ENCODE results near the gene FMO2. TPM values are rescaled to one million over a fixed set of nuclear protein-coding genes. Genes with fewer than 3 reads are reported as not detected.

The FMO2 gene
- polyA plus RNA-seq, 3 donors, result not detected

- no peak overlapping the region for H3K27ac Mint-ChIP-seq
- Histone ChIP-seq H3K27me3 (ENCODE audit: control insufficient read depth in 2 of 2, insufficient read depth in 2 of 2, low read length in 2 of 2) (no peaks in the 10 kb centered on the region), H3K9ac (ENCODE audit: insufficient read depth, low read length, poor library complexity, severe bottlenecking) (no peak overlapping the region), H3K79me2 (ENCODE audit: insufficient read depth, low read length) (no peaks in the 10 kb centered on the region), H3K4me1 (ENCODE audit: control insufficient read depth in 1 of 2, insufficient read depth in 2 of 2, low read length in 2 of 2) (peaks cover 10 to 11% of the 10 kb centered on the region in 2 donors), H3K27ac (ENCODE audit: low read depth in 1 of 2, low read length in 2 of 2) (no peak overlapping the region), H3K36me3 (replicated peaks in 1 of 2; ENCODE audit: control insufficient read depth in 1 of 2, insufficient read depth in 2 of 2, low read length in 2 of 2) (no peaks in the 10 kb centered on the region), H4K20me1 (ENCODE audit: insufficient read depth, low read length) (no peaks in the 10 kb centered on the region), H2AFZ (ENCODE audit: insufficient read depth, low read depth, low read length, poor library complexity, severe bottlenecking) (no peak overlapping the region), H3K4me2 (replicated peaks; ENCODE audit: extremely low read depth, low read length, poor library complexity, severe bottlenecking) (no peak overlapping the region), H3K4me3 (replicated peaks in 1 of 3; ENCODE audit: low read depth in 2 of 3, low read length in 3 of 3) (no peak overlapping the region), H3K9me3 (replicated peaks in 1 of 2; ENCODE audit: control insufficient read depth in 1 of 2, insufficient read depth in 1 of 2, low read length in 2 of 2) (no peaks in the 10 kb centered on the region)
- no peaks in the 10 kb centered on the region for H3K36me3 Mint-ChIP-seq
- peaks cover 0 to 3% (median 2%) of the 10 kb centered on the region in 3 donors for H3K27me3 Mint-ChIP-seq (ENCODE audit: low read depth in 3 of 3)
- WGBS (ENCODE audit: insufficient coverage), result no CpG with 5 or more reads among the region's 2 CpGs
- no peak for TF ChIP-seq CTCF (IDR thresholded peaks at IDR 0.05)
- DNase-seq, result no peak
- H3K9me3 Mint-ChIP-seq, result peaks cover 0 to 7% (median 2%) of the 10 kb centered on the region in 7 donors
- H3K4me3 Mint-ChIP-seq, result no peak overlapping the region
- intact Hi-C loops (cut with micrococcal nuclease), result no loop called here
- H3K4me1 Mint-ChIP-seq, result peaks cover 8% of the 10 kb centered on the region
Measured at GRCh38 chr1:171220081-171220420, 35.0 kb downstream of the FMO2 start.

- DNase-seq, result no peak
- Mint-ChIP-seq H3K4me1 (peaks cover 8% of the 10 kb centered on the region), H3K4me3 (no peak overlapping the region), H3K27me3 (ENCODE audit: low read depth in 3 of 3) (peaks cover 0 to 3% (median 2%) of the 10 kb centered on the region in 3 donors), H3K27ac (peak overlapping the region in 1 of 7 donors; percentile 63), H3K36me3 (no peaks in the 10 kb centered on the region), H3K9me3 (peaks cover 0 to 7% (median 2%) of the 10 kb centered on the region in 7 donors)
- Histone ChIP-seq H3K4me3 (replicated peaks in 1 of 3; ENCODE audit: low read depth in 2 of 3, low read length in 3 of 3) (no peak overlapping the region), H3K27me3 (ENCODE audit: control insufficient read depth in 2 of 2, insufficient read depth in 2 of 2, low read length in 2 of 2) (no peaks in the 10 kb centered on the region), H3K4me1 (ENCODE audit: control insufficient read depth in 1 of 2, insufficient read depth in 2 of 2, low read length in 2 of 2) (peaks cover 10 to 11% of the 10 kb centered on the region in 2 donors), H3K9ac (ENCODE audit: insufficient read depth, low read length, poor library complexity, severe bottlenecking) (no peak overlapping the region), H2AFZ (ENCODE audit: insufficient read depth, low read depth, low read length, poor library complexity, severe bottlenecking) (no peak overlapping the region), H4K20me1 (ENCODE audit: insufficient read depth, low read length) (no peaks in the 10 kb centered on the region), H3K79me2 (ENCODE audit: insufficient read depth, low read length) (no peaks in the 10 kb centered on the region), H3K36me3 (replicated peaks in 1 of 2; ENCODE audit: control insufficient read depth in 1 of 2, insufficient read depth in 2 of 2, low read length in 2 of 2) (no peaks in the 10 kb centered on the region), H3K9me3 (replicated peaks in 1 of 2; ENCODE audit: control insufficient read depth in 1 of 2, insufficient read depth in 1 of 2, low read length in 2 of 2) (no peaks in the 10 kb centered on the region), H3K4me2 (replicated peaks; ENCODE audit: extremely low read depth, low read length, poor library complexity, severe bottlenecking) (no peak overlapping the region), H3K27ac (ENCODE audit: low read depth in 1 of 2, low read length in 2 of 2) (no peak overlapping the region)
- no peak for TF ChIP-seq CTCF (IDR thresholded peaks at IDR 0.05)
- intact Hi-C loops (cut with micrococcal nuclease), result no loop called here
- 93% methylated on average over 5 of the region's 11 CpGs for WGBS (ENCODE audit: insufficient coverage)
Measured at GRCh38 chr1:171220581-171221054, 35.5 kb downstream of the FMO2 start.
